Upper lobe of left lung (tissue), 6 donors: ENCODE results near the gene HMX3. TPM values are rescaled to one million over a fixed set of nuclear protein-coding genes. Genes with fewer than 3 reads are reported as not detected.

Experiments
- ATAC-seq, 2 donors: fragments of 200-7000 bp; cut with Tn5 transposase; one replicate each; pipeline ENCODE4 v1.9.1; 2022; ENCODE audit warnings: mild to moderate bottlenecking in 2 of 2, moderate library complexity in 2 of 2; ENCODE audit not compliant: low FRiP score in 2 of 2
- DNase-seq, 2 donors: peaks; one replicate each; pipeline ENCODE4 v3.0.0-alpha.2; 2019 to 2020
- H3K27ac ChIP-seq, 4 donors: fragments of 200-600 bp; sonication (generic); one replicate each; pipeline ENCODE4 v1.5.1; 2016 to 2019
- H3K27me3 ChIP-seq, 4 donors: fragments of 200-600 bp; sonication (generic); one replicate each; pipeline ENCODE4 v1.5.1; 2017 to 2019
- H3K36me3 ChIP-seq, 4 donors: fragments of 200-600 bp; sonication (generic); one replicate each; pipeline ENCODE4 v1.5.1; 2016 to 2019
- H3K4me1 ChIP-seq, 4 donors: fragments of 200-600 bp; sonication (generic); one replicate each; pipeline ENCODE4 v1.5.1; 2018 to 2019
- H3K4me3 ChIP-seq, 4 donors: fragments of 200-600 bp; sonication (generic); one replicate each; pipeline ENCODE4 v1.5.1; 2017 to 2019; ENCODE audit warnings: mild to moderate bottlenecking in 2 of 4, moderate library complexity in 1 of 4
- H3K9me3 ChIP-seq, 4 donors: fragments of 200-600 bp; sonication (generic); one replicate each; pipeline ENCODE4 v1.5.1; 2018 to 2019
- CTCF ChIP-seq, 6 experiments: fragments of 450-650 bp in 4 of 6; fragments of 200-600 bp in 2 of 6; sonication (generic) in 2 of 6; IDR thresholded peaks; one replicate each; pipeline ENCODE4 v1.5.1; 2016 to 2019; ENCODE audit warnings: antibody characterized with exemption in 6 of 6
- EP300 ChIP-seq, 4 donors: sonication (generic); formaldehyde crosslinking; IDR thresholded peaks; one replicate each; pipeline ENCODE4 v1.5.1; 2017; ENCODE audit warnings: antibody characterized with exemption in 4 of 4, control low read depth in 2 of 4
- POLR2A ChIP-seq, 4 donors: fragments of 450-650 bp; IDR thresholded peaks; one replicate each; pipeline ENCODE4 v1.5.1; 2016 to 2017; ENCODE audit warnings: antibody characterized with exemption in 4 of 4, mild to moderate bottlenecking in 2 of 4
- POLR2AphosphoS5 ChIP-seq, 2 donors: sonication (generic); formaldehyde crosslinking; IDR thresholded peaks; one replicate each; pipeline ENCODE4 v1.5.1; 2017; ENCODE audit warnings: antibody characterized with exemption in 2 of 2
- WGBS, 2 donors: methylation state at CpG; one replicate each; pipeline ENCODE4 v1.1.5; 2017 to 2018; 5-methylcytosine and 5-hydroxymethylcytosine counted together
- total RNA-seq, 6 donors: library from RNA; depleted of rRNA in 4 of 6; stranded (reverse); fragments of >200 nt in 4 of 6; gene quantifications; one replicate each; pipeline versions ENCODE4 v1.1.0 to v1.2.1, GENCODE V29; 2016 to 2021
- donor health status: DM: no; HTN: no; CAD: no; lungs with moderate emphysema.
- donor health status: DM: no; HTN: yes; CAD: no; lungs with severe emphysema.

Gene HMX3
- total RNA-seq, 6 donors from 2014 or later: not detected

- DNase-seq: peak in 1 of 2 donors; percentile 85
- H3K9me3 ChIP-seq: no peaks in the 10 kb centered on the region
- H3K27ac ChIP-seq: no peak overlapping the region
- TF ChIP-seq POLR2A (IDR thresholded peaks at IDR 0.05) (no peak), EP300 (IDR thresholded peaks at IDR 0.05) (no peak), CTCF (IDR thresholded peaks at IDR 0.05) (no peak), POLR2AphosphoS5 (IDR thresholded peaks at IDR 0.05) (no peak)
- peaks cover 0 to 89% (median 64%) of the 10 kb centered on the region in 4 donors for H3K27me3 ChIP-seq
- ATAC-seq: no peak
- 4 to 5% methylated on average over 25 to 58 of the region's 59 CpGs for WGBS, 2 donors
- peak overlapping the region in 3 of 4 donors; percentile 33 to 50 (median 41) for H3K4me3 ChIP-seq
- peaks cover 46 to 75% (median 63%) of the 10 kb centered on the region in 4 donors for H3K4me1 ChIP-seq
- no peaks in the 10 kb centered on the region for H3K36me3 ChIP-seq
Observed at GRCh38 chr10:123136221-123136805, 543 bp downstream of the HMX3 start.

GRCh38 chr10:123136806-123137642 is 1.3 kb downstream of the HMX3 start:
- H3K27me3 ChIP-seq: peaks cover 0 to 96% (median 67%) of the 10 kb centered on the region in 4 donors
- TF ChIP-seq EP300 (IDR thresholded peaks at IDR 0.05): no peak
- TF ChIP-seq POLR2AphosphoS5 (IDR thresholded peaks at IDR 0.05): no peak
- no peak for TF ChIP-seq CTCF (IDR thresholded peaks at IDR 0.05)
- TF ChIP-seq POLR2A (IDR thresholded peaks at IDR 0.05): no peak
- no peaks in the 10 kb centered on the region for H3K9me3 ChIP-seq
- peak in 1 of 2 donors; percentile 85 for DNase-seq
- no peak overlapping the region for H3K27ac ChIP-seq
- no peaks in the 10 kb centered on the region for H3K36me3 ChIP-seq
- ATAC-seq: no peak
- 2 to 4% methylated on average over 24 to 76 of the region's 83 CpGs for WGBS, 2 donors
- peak overlapping the region in 2 of 4 donors; percentile 41 to 50 for H3K4me3 ChIP-seq
- H3K4me1 ChIP-seq: peaks cover 46 to 76% (median 63%) of the 10 kb centered on the region in 4 donors

GRCh38 chr10:123139165-123139520 is 3.4 kb downstream of the HMX3 start:
- ATAC-seq (no peak), DNase-seq (no peak)
- no peak overlapping the region for H3K27ac ChIP-seq
- TF ChIP-seq CTCF (IDR thresholded peaks at IDR 0.05) (no peak), POLR2AphosphoS5 (IDR thresholded peaks at IDR 0.05) (no peak), POLR2A (IDR thresholded peaks at IDR 0.05) (no peak), EP300 (IDR thresholded peaks at IDR 0.05) (no peak)
- H3K4me3 ChIP-seq: no peak overlapping the region
- H3K9me3 ChIP-seq: no peaks in the 10 kb centered on the region
- peaks cover 37 to 71% (median 54%) of the 10 kb centered on the region in 4 donors for H3K4me1 ChIP-seq
- 8 to 10% methylated on average over 7 of the region's 7 CpGs for WGBS, 2 donors
- H3K27me3 ChIP-seq: peaks cover 0 to 98% (median 75%) of the 10 kb centered on the region in 4 donors
- H3K36me3 ChIP-seq: no peaks in the 10 kb centered on the region

- H3K9me3 ChIP-seq: no peaks in the 10 kb centered on the region
- no peaks in the 10 kb centered on the region for H3K36me3 ChIP-seq
- H3K4me1 ChIP-seq: peaks cover 32 to 66% (median 51%) of the 10 kb centered on the region in 4 donors
- TF ChIP-seq EP300 (IDR thresholded peaks at IDR 0.05) (no peak), POLR2A (IDR thresholded peaks at IDR 0.05) (no peak), CTCF (IDR thresholded peaks at IDR 0.05) (no peak), POLR2AphosphoS5 (IDR thresholded peaks at IDR 0.05) (no peak)
- H3K27ac ChIP-seq: no peak overlapping the region
- 7 to 13% methylated on average over 21 to 32 of the region's 32 CpGs for WGBS, 2 donors
- ATAC-seq (no peak), DNase-seq (no peak)
- peaks cover 0 to 98% (median 74%) of the 10 kb centered on the region in 4 donors for H3K27me3 ChIP-seq
- H3K4me3 ChIP-seq: no peak overlapping the region
Observed at GRCh38 chr10:123139521-123140163, 3.9 kb downstream of the HMX3 start.
